IMR-90 (cell line): ENCODE results near the gene PRSS22. TPM values are rescaled to one million over a fixed set of nuclear protein-coding genes. Genes with fewer than 3 reads are reported as not detected.

Experiments used
- ATAC-seq: fragments of 200-7000 bp; cut with Tn5 transposase; 2 replicates; pipeline ENCODE4 v1.9.1; 2020; ENCODE audit warnings: low read depth, mild to moderate bottlenecking, moderate library complexity
- BruUV-seq: library from RNA; stranded (reverse); fragments of 400-500 nt; replicated peaks from 2 replicates; lab custom pipeline; 2021; lab: Mats Ljungman, UMichigan
- CTCF ChIA-PET: fragments of 300-600 bp; formaldehyde crosslinking; extraction: SDS; loops from one replicate; lab custom pipeline; 2021; ENCODE audit warnings: antibody characterized with exemption; lab: Yijun Ruan, JAX
- POLR2A ChIA-PET: fragments of 300-600 bp; sonication (Branson Sonifier 250); formaldehyde crosslinking; loops from one replicate; lab custom pipeline; 2022; ENCODE audit warnings: antibody characterized with exemption; ENCODE audit not compliant: unreplicated experiment; lab: Charles Lee
- DNase-seq: peaks from one replicate; pipeline ENCODE4 v3.0.0; 2013
- H2AFZ ChIP-seq: replicated peaks from 2 replicates; pipeline ENCODE3; 2013; ENCODE audit warnings: low read length, mild to moderate bottlenecking; ENCODE audit not compliant: poor library complexity
- H2AK5ac ChIP-seq: 2 replicates; pipeline ENCODE4 v1.6.1; 2013; ENCODE audit warnings: low read depth, low read length, inconsistent platforms
- H2AK9ac ChIP-seq: replicated peaks from 2 replicates; pipeline ENCODE3; 2013; ENCODE audit warnings: mild to moderate bottlenecking, low read depth, low read length, moderate library complexity; ENCODE audit not compliant: poor library complexity
- H2BK120ac ChIP-seq: 2 replicates; pipeline ENCODE4 v1.6.1; 2013; ENCODE audit warnings: low read depth, low read length, inconsistent platforms
- H2BK15ac ChIP-seq: 3 replicates; pipeline ENCODE4 v1.6.1; 2013; ENCODE audit warnings: low read depth, low read length, inconsistent platforms
- H2BK20ac ChIP-seq: 2 replicates; pipeline ENCODE4 v1.6.1; 2013; ENCODE audit warnings: low read depth, mild to moderate bottlenecking, inconsistent platforms, low read length, moderate library complexity
- H2BK5ac ChIP-seq: 2 replicates; pipeline ENCODE4 v1.6.1; 2013; ENCODE audit warnings: mild to moderate bottlenecking, low read depth, low read length, inconsistent platforms; ENCODE audit not compliant: poor library complexity, severe bottlenecking
- H3K14ac ChIP-seq: replicated peaks from 2 replicates; pipeline ENCODE4 v1.6.1; 2013; ENCODE audit warnings: low read depth, low read length, inconsistent platforms
- H3K18ac ChIP-seq: 2 replicates; pipeline ENCODE4 v1.6.1; 2013; ENCODE audit warnings: low read depth, low read length, control low read depth
- H3K23ac ChIP-seq: 2 replicates; pipeline ENCODE4 v1.6.1; 2013; ENCODE audit warnings: low read depth, low read length, inconsistent platforms
- H3K27ac ChIP-seq: 2 replicates; pipeline ENCODE4 v1.5.1; 2013; ENCODE audit warnings: mild to moderate bottlenecking, control low read depth, low read length; ENCODE audit not compliant: insufficient read depth
- H3K27me3 ChIP-seq: 2 replicates; pipeline ENCODE4 v1.6.1; 2013; ENCODE audit warnings: low read length; ENCODE audit not compliant: control insufficient read depth, insufficient read depth
- H3K36me3 ChIP-seq: 2 replicates; pipeline ENCODE4 v1.6.1; 2013; ENCODE audit warnings: low read length, mixed read lengths; ENCODE audit not compliant: control insufficient read depth, insufficient read depth
- H3K4ac ChIP-seq: 2 replicates; pipeline ENCODE4 v1.6.1; 2013; ENCODE audit warnings: low read depth, low read length, inconsistent platforms
- H3K4me1 ChIP-seq: 2 replicates; pipeline ENCODE4 v1.6.1; 2013; ENCODE audit warnings: low read length, mixed read lengths; ENCODE audit not compliant: control insufficient read depth, insufficient read depth
- H3K4me2 ChIP-seq: 2 replicates; pipeline ENCODE4 v1.6.1; 2013; ENCODE audit warnings: low read depth, mild to moderate bottlenecking, control low read depth, low read length, moderate library complexity
- H3K4me3 ChIP-seq: 2 replicates; pipeline ENCODE4 v1.5.1; 2013; ENCODE audit warnings: low read depth, mild to moderate bottlenecking, control low read depth, low read length, moderate library complexity; ENCODE audit not compliant: insufficient read depth
- H3K56ac ChIP-seq: 2 replicates; pipeline ENCODE4 v1.6.1; 2013; ENCODE audit warnings: low read length, inconsistent platforms; ENCODE audit not compliant: insufficient read depth; ENCODE audit errors: extremely low read depth
- H3K79me1 ChIP-seq, 2 experiments: 2 replicates each; pipeline ENCODE4 v1.6.1; 2013; ENCODE audit warnings: low read length in 2 of 2, inconsistent platforms in 1 of 2, low read depth in 1 of 2
- H3K9ac ChIP-seq: 2 replicates; pipeline ENCODE4 v1.6.1; 2013; ENCODE audit warnings: low read depth, low read length, control low read depth
- H3K9me1 ChIP-seq: 2 replicates; pipeline ENCODE4 v1.6.1; 2013; ENCODE audit warnings: low read length, inconsistent platforms; ENCODE audit not compliant: insufficient read depth
- H3K9me3 ChIP-seq: 2 replicates; pipeline ENCODE4 v1.6.1; 2013; ENCODE audit warnings: low read length; ENCODE audit not compliant: control insufficient read depth, insufficient read depth
- H4K20me1 ChIP-seq: 2 replicates; pipeline ENCODE4 v1.6.1; 2013; ENCODE audit warnings: low read length, inconsistent platforms; ENCODE audit not compliant: insufficient read depth
- H4K5ac ChIP-seq: 2 replicates; pipeline ENCODE4 v1.6.1; 2013; ENCODE audit warnings: mild to moderate bottlenecking, low read depth, low read length, control low read depth
- H4K8ac ChIP-seq, 2 experiments: 2 replicates each; pipeline ENCODE4 v1.6.1; 2013; ENCODE audit warnings: low read depth in 2 of 2, low read length in 2 of 2, control low read depth in 1 of 2, inconsistent platforms in 1 of 2
- H4K91ac ChIP-seq: 2 replicates; pipeline ENCODE4 v1.6.1; 2013; ENCODE audit warnings: low read depth, low read length, inconsistent platforms; ENCODE audit not compliant: insufficient read depth
- BHLHE40 ChIP-seq: fragments of 150-350 bp; IDR thresholded peaks from 2 replicates; pipeline ENCODE4 v1.6.1; 2016; ENCODE audit warnings: mild to moderate bottlenecking, low read depth, low read length
- CEBPB ChIP-seq: IDR thresholded peaks from 2 replicates; pipeline ENCODE4 v1.6.1; 2012; ENCODE audit warnings: low read depth, low read length, improper control_type of control experiment
- ELK1 ChIP-seq: fragments of 150-350 bp; IDR thresholded peaks from 2 replicates; pipeline ENCODE4 v1.6.1; 2016; ENCODE audit warnings: low read depth, mild to moderate bottlenecking, low read length, moderate library complexity, borderline replicate concordance
- FOS ChIP-seq: fragments of 150-350 bp; IDR thresholded peaks from 2 replicates; pipeline ENCODE4 v1.6.1; 2016; ENCODE audit warnings: low read depth, low read length
- MAFK ChIP-seq: IDR thresholded peaks from 2 replicates; pipeline ENCODE4 v1.6.1; 2012; ENCODE audit warnings: low read depth, low read length, improper control_type of control experiment
- NFE2L2 ChIP-seq: fragments of 150-350 bp; IDR thresholded peaks from 2 replicates; pipeline ENCODE4 v1.6.1; 2016; ENCODE audit warnings: low read depth, mild to moderate bottlenecking, low read length
- POLR2A ChIP-seq: IDR thresholded peaks from 2 replicates; pipeline ENCODE4 v1.6.1; 2012; ENCODE audit warnings: mild to moderate bottlenecking, low read depth, low read length
- RAD21 ChIP-seq: IDR thresholded peaks from 2 replicates; pipeline ENCODE4 v1.6.1; 2012; ENCODE audit warnings: low read length, improper control_type of control experiment
- RCOR1 ChIP-seq: IDR thresholded peaks from 2 replicates; pipeline ENCODE4 v1.6.1; 2012; ENCODE audit warnings: mild to moderate bottlenecking, low read length, improper control_type of control experiment; ENCODE audit not compliant: insufficient replicate concordance
- RFX5 ChIP-seq: IDR thresholded peaks from 2 replicates; pipeline ENCODE4 v1.8.0; 2012; ENCODE audit warnings: low read depth, mild to moderate bottlenecking, low read length, moderate library complexity
- USF2 ChIP-seq: fragments of 150-350 bp; IDR thresholded peaks from 2 replicates; pipeline ENCODE4 v1.6.1; 2017; ENCODE audit warnings: mild to moderate bottlenecking, antibody characterized with exemption, low read length, low read depth
- WGBS, 2 experiments: methylation state at CpG; one replicate each; pipeline versions ENCODE4 v1.1.5 to v1.1.7; 2013; ENCODE audit warnings: missing lambda C conversion rate in 2 of 2; ENCODE audit not compliant: insufficient read length in 1 of 2; ENCODE audit errors: extremely low coverage in 2 of 2; 5-methylcytosine and 5-hydroxymethylcytosine counted together
- dilution Hi-C: fragments of 300-500 bp; cut with HindIII; formaldehyde crosslinking; loops from one replicate; pipeline ENCODE4 v1.14.3; 2018; ENCODE audit warnings: low sequenced_read_pairs; ENCODE audit not compliant: unreplicated experiment
- in situ Hi-C: fragments of 300-500 bp; cut with MboI; formaldehyde crosslinking; loops from 3 replicates; pipeline ENCODE4 v1.14.3; 2019; ENCODE audit warnings: low sequenced_read_pairs, inconsistent platforms, mixed read lengths
- intact Hi-C: fragments of 100-400 bp; cut with micrococcal nuclease; formaldehyde crosslinking; loops from 2 replicates; pipeline ENCODE4 v1.10.0; 2022
- polyA plus RNA-seq, 3 experiments: library from polyadenylated mRNA; depleted of rRNA; stranded (reverse); fragments of >200 nt; gene quantifications; 2 replicates each; pipeline ENCODE4 v1.2.3, GENCODE V29; 2012; ENCODE audit warnings: low replicate concordance in 1 of 3
- total RNA-seq: library from RNA; depleted of rRNA; stranded (reverse); fragments of >200 nt; gene quantifications from 2 replicates; pipeline ENCODE4 v1.2.3, GENCODE V29; 2012

The PRSS22 gene
- total and polyA plus RNA-seq, 2 of the 4 experiments (the other 2 are of a cell fraction): not detected

GRCh38 chr16:2835638-2836493 is 22.1 kb downstream of the PRSS22 start (continued):
- TF ChIP-seq ELK1: no peak

- Histone ChIP-seq H3K9me3 (no peaks in the 10 kb centered on the region), H3K4me2 (no peak overlapping the region), H2BK20ac (peak overlapping the region; percentile 75; the same call in 1 of the 2 replicates), H3K36me3 (no peaks in the 10 kb centered on the region), H3K18ac (no peak overlapping the region), H4K20me1 (peaks cover 7% of the 10 kb centered on the region; the same call in 1 of the 2 replicates), H3K23ac (peak overlapping the region; percentile 52; the same call in 1 of the 2 replicates), H3K9me1 (peaks cover 10% of the 10 kb centered on the region), H3K27ac (no peak overlapping the region), H3K27me3 (peaks cover 18% of the 10 kb centered on the region), H3K56ac (no peak overlapping the region), H2AK5ac (peak overlapping the region; percentile 93), H3K4me3 (no peak overlapping the region), H2BK15ac (peak overlapping the region; percentile 45; the same call in 1 of the 3 replicates), H3K9ac (no peak overlapping the region), H2AFZ (no peak overlapping the region), H4K8ac (peak overlapping the region in 1 of 2 experiments; percentile 59; a peak in 1 of 4 replicates), H2AK9ac (peak overlapping the region; percentile 19), H2BK5ac (peak overlapping the region; percentile 74), H2BK120ac (peak overlapping the region; percentile 68), H3K79me1 (no peaks in the 10 kb centered on the region), H4K5ac (no peak overlapping the region), H3K4ac (peak overlapping the region; percentile 80), H4K91ac (no peak overlapping the region), H3K14ac (peak overlapping the region; percentile 56), H3K4me1 (peaks cover 10% of the 10 kb centered on the region)
- no peak for DNase-seq
- in situ Hi-C loops (loop anchor here (10.0 kb wide), 1 partner anchor 80 kb away; the partner anchor contains the start of gene FLYWCH1), dilution Hi-C loops (no loop called here), intact Hi-C loops (loop anchor here (5.0 kb wide), 1 partner anchor 43 kb away; no protein-coding TSS in a partner anchor)
- ChIA-PET POLR2A (no interaction called here), CTCF (no interaction called here)
- 90% methylated on average over 1 of the region's 3 CpGs; no CpG with 5 or more reads in 1 of the 2 experiments for WGBS, 2 experiments
- TF ChIP-seq RCOR1 (no peak), RAD21 (no peak), BHLHE40 (no peak), RFX5 (no peak), FOS (no peak), USF2 (no peak), NFE2L2 (no peak), POLR2A (no peak), MAFK (no peak), ELK1 (no peak), CEBPB (no peak)
- BruUV-seq: no TSS peak
- ATAC-seq: no peak
These were observed 23.0 kb downstream of the PRSS22 start for GRCh38 chr16:2834968-2835367.
